Testis (tissue), 3 donors: Measurements from ENCODE around the gene ECHDC3. TPM values are rescaled to one million over a fixed set of nuclear protein-coding genes. Genes with fewer than 3 reads are reported as not detected.

Experiments used
- DNase-seq: peaks from one replicate; pipeline ENCODE4 v3.0.0-alpha.2; 2019
- H3K27ac ChIP-seq, 2 donors: fragments of 200-600 bp; sonication (generic); one replicate each; pipeline ENCODE4 v1.5.1; 2019
- H3K27me3 ChIP-seq: fragments of 200-600 bp; sonication (generic); one replicate; pipeline ENCODE4 v1.5.1; 2019
- H3K36me3 ChIP-seq: fragments of 200-600 bp; sonication (generic); one replicate; pipeline ENCODE4 v1.5.1; 2017; ENCODE audit warnings: low read depth; ENCODE audit errors: missing control alignments
- H3K4me1 ChIP-seq: fragments of 200-600 bp; sonication (generic); one replicate; pipeline ENCODE4 v1.5.1; 2019
- H3K4me3 ChIP-seq, 2 donors: fragments of 200-600 bp; sonication (generic); one replicate each; pipeline ENCODE4 v1.5.1; 2017 to 2019
- H3K9me3 ChIP-seq: fragments of 200-600 bp; sonication (generic); one replicate; pipeline ENCODE4 v1.5.1; 2017
- POLR2A ChIP-seq: fragments of 450-650 bp; IDR thresholded peaks from one replicate; pipeline ENCODE4 v1.6.1; 2017; ENCODE audit warnings: antibody characterized with exemption, mild to moderate bottlenecking, moderate library complexity
- WGBS, 2 donors: methylation state at CpG; one replicate each; pipeline ENCODE4 v1.1.5; 2018; 5-methylcytosine and 5-hydroxymethylcytosine counted together
- intact Hi-C: fragments of 100-400 bp; cut with DNase I; formaldehyde crosslinking; loops from one replicate; pipeline ENCODE4 v1.15.1; 2023; ENCODE audit warnings: low total_unique reads
- polyA plus RNA-seq: library from polyadenylated mRNA; stranded (reverse); fragments of 350-450 nt; fragmentation: Illumina TruSeq; extraction: RNeasy Lipid Tissue Mini Kit (QIAGEN cat#74804); gene quantifications from one replicate; pipeline ENCODE4 v1.2.3, GENCODE V29; 2014; ENCODE audit warnings: low read depth, low replicate concordance; ENCODE audit not compliant: insufficient read depth
- total RNA-seq, 2 donors: library from RNA; depleted of rRNA; stranded (reverse); fragments of >200 nt; gene quantifications; one replicate each; pipeline ENCODE4 v1.2.3, GENCODE V29; 2016
- TF ChIP-seq, protein P1 (sequence below), 3 experiments: fragments of 450-650 bp in 2 of 3; fragments of 200-600 bp in 1 of 3; sonication (generic) in 1 of 3; IDR thresholded peaks; one replicate each; pipeline ENCODE4 v1.5.1; 2016 to 2019; ENCODE audit warnings: antibody characterized with exemption in 3 of 3, mild to moderate bottlenecking in 2 of 3, moderate library complexity in 1 of 3

The ECHDC3 gene
- total and polyA plus RNA-seq, 3 donors from 2014 or later, result 32.5 to 83.8 (median 61.7) TPM

DNA sequence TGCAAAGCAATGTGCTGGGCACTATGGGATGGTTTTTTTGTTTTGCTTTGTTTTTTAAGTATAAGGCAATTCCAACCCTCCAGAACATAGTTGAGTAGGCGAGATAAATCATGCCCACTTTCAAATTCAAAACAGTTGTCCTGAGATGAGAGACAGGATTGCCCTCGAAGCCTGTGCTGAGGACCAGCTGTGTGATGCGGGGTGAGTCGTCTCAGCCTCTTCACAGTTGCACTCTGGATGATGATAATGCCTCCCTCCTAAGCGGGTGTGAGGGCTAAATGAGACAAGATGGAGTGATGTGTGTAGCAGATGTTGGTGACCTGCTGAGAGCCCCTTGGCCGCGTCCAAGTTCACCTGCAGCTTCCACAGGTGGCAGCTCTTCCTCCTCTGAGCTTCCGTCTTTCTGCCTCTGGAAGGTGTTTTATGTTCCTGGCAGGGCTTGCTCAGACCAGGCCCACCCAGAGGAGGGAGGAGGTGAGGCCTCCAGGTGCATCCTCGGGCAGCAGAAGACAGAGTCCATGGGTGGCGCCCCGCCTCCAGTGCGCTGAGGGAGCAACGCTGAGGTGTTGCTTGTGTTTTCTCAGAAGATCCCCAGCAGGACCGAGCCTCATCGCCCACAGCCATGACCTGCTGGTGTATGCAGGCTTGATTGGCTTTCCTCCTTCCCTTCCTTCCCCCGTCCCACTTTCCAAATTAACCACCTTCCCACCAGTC, 30.6 kb downstream of the ECHDC3 start:
- no peak for TF ChIP-seq POLR2A
- TF ChIP-seq, protein P1, sequence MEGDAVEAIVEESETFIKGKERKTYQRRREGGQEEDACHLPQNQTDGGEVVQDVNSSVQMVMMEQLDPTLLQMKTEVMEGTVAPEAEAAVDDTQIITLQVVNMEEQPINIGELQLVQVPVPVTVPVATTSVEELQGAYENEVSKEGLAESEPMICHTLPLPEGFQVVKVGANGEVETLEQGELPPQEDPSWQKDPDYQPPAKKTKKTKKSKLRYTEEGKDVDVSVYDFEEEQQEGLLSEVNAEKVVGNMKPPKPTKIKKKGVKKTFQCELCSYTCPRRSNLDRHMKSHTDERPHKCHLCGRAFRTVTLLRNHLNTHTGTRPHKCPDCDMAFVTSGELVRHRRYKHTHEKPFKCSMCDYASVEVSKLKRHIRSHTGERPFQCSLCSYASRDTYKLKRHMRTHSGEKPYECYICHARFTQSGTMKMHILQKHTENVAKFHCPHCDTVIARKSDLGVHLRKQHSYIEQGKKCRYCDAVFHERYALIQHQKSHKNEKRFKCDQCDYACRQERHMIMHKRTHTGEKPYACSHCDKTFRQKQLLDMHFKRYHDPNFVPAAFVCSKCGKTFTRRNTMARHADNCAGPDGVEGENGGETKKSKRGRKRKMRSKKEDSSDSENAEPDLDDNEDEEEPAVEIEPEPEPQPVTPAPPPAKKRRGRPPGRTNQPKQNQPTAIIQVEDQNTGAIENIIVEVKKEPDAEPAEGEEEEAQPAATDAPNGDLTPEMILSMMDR (IDR thresholded peaks at IDR 0.05), result no peak

DNA sequence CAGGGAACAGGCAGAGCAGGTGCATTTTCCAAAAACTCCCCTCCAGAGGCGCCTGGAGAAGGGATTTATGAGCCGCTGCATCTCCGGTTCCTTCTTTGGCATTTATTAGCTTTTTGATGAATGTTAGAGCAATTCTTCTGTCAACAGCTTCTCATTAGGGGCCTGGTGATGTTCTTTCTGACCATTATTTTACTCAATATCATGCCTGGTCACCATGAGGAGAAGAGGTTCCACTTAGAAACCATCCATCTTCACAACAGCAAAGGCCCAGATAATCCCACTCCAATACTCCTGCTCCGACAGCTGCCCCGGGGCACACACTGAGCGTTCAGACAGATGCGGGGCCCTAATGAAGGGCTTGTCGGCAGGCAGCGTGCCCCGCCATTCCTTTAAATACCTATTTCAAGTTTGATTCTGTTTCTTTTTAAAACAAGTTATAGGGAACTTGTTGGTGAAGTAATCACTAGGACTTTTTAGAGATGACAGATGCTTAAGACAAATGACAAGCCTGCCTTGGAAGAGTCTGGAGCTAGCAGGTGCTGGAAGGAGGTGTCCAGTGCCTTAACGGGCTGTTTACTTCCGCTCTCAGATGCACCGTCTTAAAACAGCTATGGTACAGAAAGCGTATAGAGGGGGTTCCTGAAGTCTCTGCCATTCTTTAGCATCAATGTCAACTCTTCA, 31.7 kb downstream of the ECHDC3 start:
- no peaks in the 10 kb centered on the region for H3K4me1 ChIP-seq
- H3K9me3 ChIP-seq, result no peaks in the 10 kb centered on the region
- no peak for TF ChIP-seq POLR2A
- TF ChIP-seq, protein P1 (IDR thresholded peaks at IDR 0.05), result no peak
- WGBS, 2 donors, result 86 to 91% methylated on average over 14 of the region's 14 CpGs
- intact Hi-C loops, result no loop called here
- no peak overlapping the region for H3K4me3 ChIP-seq
- H3K27me3 ChIP-seq, result no peaks in the 10 kb centered on the region
- no peak for DNase-seq
- no peaks in the 10 kb centered on the region for H3K36me3 ChIP-seq
- no peak overlapping the region for H3K27ac ChIP-seq

More for the DNA sequence above, 30.6 kb downstream of the ECHDC3 start:
- H3K4me3 ChIP-seq, result no peak overlapping the region
- H3K36me3 ChIP-seq, result no peaks in the 10 kb centered on the region
- H3K9me3 ChIP-seq, result no peaks in the 10 kb centered on the region
- DNase-seq, result no peak
- H3K27me3 ChIP-seq, result no peaks in the 10 kb centered on the region
- intact Hi-C loops, result no loop called here
- H3K27ac ChIP-seq, result no peak overlapping the region
- WGBS, 2 donors, result 87 to 88% methylated on average over 15 to 16 of the region's 16 CpGs
- H3K4me1 ChIP-seq, result no peaks in the 10 kb centered on the region

DNA sequence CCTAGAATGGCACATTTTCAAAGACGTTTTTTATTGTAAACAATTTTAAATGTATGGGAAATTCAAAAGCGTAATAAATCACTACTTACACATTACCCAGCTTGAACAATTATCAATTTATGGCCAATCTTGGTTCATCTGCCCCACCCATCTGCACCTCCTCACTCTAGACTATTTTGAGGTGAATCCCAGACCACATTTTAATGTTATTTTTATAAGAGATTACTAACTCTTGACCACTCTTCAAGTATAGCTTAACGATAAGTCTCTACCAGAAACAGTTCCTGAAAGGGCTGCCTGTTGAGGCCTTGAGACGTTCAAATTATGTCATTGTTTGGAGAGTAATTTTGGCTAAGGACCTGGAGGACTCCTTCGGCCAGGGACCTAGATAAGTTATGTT, 33.2 kb downstream of the ECHDC3 start:
- H3K36me3 ChIP-seq, result no peaks in the 10 kb centered on the region
- 46 to 59% methylated on average over 5 of the region's 5 CpGs for WGBS, 2 donors
- TF ChIP-seq, protein P1 (IDR thresholded peaks at IDR 0.05), result no peak

DNA sequence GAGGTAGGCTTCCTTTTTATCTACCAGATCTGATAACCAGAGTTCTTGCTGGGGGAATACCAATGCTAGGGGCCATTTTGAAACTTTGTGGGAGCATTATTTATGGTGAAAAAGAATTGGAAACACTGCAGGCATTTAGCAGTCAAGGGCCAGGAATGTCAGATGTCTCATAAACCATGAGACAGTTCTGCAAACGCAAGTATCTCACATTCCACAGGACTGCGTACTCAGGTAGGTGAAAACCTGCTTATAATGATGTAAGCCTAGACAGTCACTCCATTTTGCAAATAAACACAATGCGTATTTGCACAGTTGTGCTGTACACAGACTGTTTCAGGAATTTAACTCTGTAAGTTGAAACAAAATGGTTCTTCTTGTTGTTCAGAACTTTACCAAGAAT, 33.9 kb downstream of the ECHDC3 start:
- no peak overlapping the region for H3K4me3 ChIP-seq
- no peaks in the 10 kb centered on the region for H3K4me1 ChIP-seq
- no peaks in the 10 kb centered on the region for H3K36me3 ChIP-seq
- H3K27ac ChIP-seq, result no peak overlapping the region
- H3K27me3 ChIP-seq, result no peaks in the 10 kb centered on the region
- no peaks in the 10 kb centered on the region for H3K9me3 ChIP-seq
- 86 to 93% methylated on average over 3 of the region's 3 CpGs for WGBS, 2 donors
- TF ChIP-seq, protein P1 (IDR thresholded peaks at IDR 0.05), result no peak
- no peak for TF ChIP-seq POLR2A
- intact Hi-C loops, result no loop called here
- DNase-seq, result no peak

More for the DNA sequence above, 33.2 kb downstream of the ECHDC3 start:
- intact Hi-C loops, result no loop called here
- no peak overlapping the region for H3K27ac ChIP-seq
- no peaks in the 10 kb centered on the region for H3K27me3 ChIP-seq
- H3K9me3 ChIP-seq, result no peaks in the 10 kb centered on the region
- no peaks in the 10 kb centered on the region for H3K4me1 ChIP-seq
- no peak for DNase-seq
- no peak overlapping the region for H3K4me3 ChIP-seq
